SK-N-SH (cell line): ENCODE measurements around the gene SOCS7.

ENCODE experiments used
- EP300 ChIP-seq, 2 experiments: IDR thresholded peaks; 2 replicates each; pipeline versions ENCODE4 v1.4.0 to v1.6.1; 2012; ENCODE audit warnings: borderline replicate concordance in 1 of 2, low read depth in 1 of 2, low read length in 1 of 2
- FOXM1 ChIP-seq: IDR thresholded peaks from 2 replicates; pipeline ENCODE4 v1.4.0; 2012; ENCODE audit warnings: low read depth, mild to moderate bottlenecking
- GABPA ChIP-seq: IDR thresholded peaks from 2 replicates; pipeline ENCODE4 v1.4.0; 2012; ENCODE audit warnings: low read depth, mild to moderate bottlenecking
- POLR2AphosphoS5 ChIP-seq: IDR thresholded peaks from 2 replicates; pipeline ENCODE4 v1.6.1; 2012; ENCODE audit warnings: low read depth, low read length
- TAF1 ChIP-seq: IDR thresholded peaks from 2 replicates; pipeline ENCODE4 v1.6.1; 2012; ENCODE audit warnings: low read depth, mild to moderate bottlenecking, low read length, moderate library complexity, borderline replicate concordance
- YY1 ChIP-seq: IDR thresholded peaks from 2 replicates; pipeline ENCODE4 v1.4.0; 2012; ENCODE audit warnings: low read depth, mild to moderate bottlenecking
- TF ChIP-seq, protein P1 (sequence below): fragments of 200-600 bp; sonication (generic); IDR thresholded peaks from 2 replicates; pipeline ENCODE4 v1.6.1; 2017; ENCODE audit warnings: antibody characterized with exemption, mild to moderate bottlenecking, moderate library complexity
- TF ChIP-seq, protein P2 (sequence below): IDR thresholded peaks from 2 replicates; pipeline ENCODE4 v1.4.0; 2012; ENCODE audit warnings: low read depth

DNA sequence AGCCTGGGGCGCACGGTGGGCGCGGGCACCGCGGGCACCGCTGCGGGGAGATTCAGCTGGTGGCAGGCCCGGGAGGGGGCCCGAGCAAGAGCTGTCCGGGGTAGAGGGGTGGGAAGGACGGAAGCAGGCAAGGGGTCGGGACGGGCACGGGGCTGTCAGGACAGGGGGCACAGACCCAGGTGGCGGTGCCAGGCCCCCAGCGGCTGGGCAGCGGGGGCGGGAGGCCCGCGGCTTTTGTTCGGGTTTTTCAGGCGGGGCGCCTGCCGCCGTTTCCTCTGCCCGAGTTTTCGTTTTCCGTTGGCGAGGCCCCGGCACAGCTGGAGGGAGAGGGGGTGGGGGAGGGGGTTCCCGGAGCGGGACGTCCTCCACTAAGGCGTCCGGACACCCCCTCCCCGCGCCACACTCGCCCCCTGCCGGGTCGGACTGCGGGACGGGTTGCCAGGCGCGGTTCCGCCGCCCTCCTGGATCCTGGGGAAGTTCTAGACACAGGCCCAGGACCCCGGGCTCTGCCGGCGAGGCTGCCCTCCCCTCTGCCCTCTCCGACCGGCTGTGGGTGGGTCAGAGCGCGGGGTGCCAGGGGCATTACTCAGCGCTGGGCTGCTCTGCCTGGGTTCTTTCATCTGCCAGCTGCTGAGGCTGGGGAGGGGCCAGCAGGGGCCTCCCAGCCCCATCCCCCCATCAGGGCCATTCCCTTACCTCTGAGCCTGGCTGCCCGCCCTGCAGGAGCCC is 77.2 kb downstream of the SOCS7 start:
- TF ChIP-seq, protein P1, sequence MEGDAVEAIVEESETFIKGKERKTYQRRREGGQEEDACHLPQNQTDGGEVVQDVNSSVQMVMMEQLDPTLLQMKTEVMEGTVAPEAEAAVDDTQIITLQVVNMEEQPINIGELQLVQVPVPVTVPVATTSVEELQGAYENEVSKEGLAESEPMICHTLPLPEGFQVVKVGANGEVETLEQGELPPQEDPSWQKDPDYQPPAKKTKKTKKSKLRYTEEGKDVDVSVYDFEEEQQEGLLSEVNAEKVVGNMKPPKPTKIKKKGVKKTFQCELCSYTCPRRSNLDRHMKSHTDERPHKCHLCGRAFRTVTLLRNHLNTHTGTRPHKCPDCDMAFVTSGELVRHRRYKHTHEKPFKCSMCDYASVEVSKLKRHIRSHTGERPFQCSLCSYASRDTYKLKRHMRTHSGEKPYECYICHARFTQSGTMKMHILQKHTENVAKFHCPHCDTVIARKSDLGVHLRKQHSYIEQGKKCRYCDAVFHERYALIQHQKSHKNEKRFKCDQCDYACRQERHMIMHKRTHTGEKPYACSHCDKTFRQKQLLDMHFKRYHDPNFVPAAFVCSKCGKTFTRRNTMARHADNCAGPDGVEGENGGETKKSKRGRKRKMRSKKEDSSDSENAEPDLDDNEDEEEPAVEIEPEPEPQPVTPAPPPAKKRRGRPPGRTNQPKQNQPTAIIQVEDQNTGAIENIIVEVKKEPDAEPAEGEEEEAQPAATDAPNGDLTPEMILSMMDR, result no peak
- TF ChIP-seq, protein P2, sequence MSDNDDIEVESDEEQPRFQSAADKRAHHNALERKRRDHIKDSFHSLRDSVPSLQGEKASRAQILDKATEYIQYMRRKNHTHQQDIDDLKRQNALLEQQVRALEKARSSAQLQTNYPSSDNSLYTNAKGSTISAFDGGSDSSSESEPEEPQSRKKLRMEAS, result no peak
- no peak for TF ChIP-seq YY1
- no peak; the same call in 1 of the 2 replicates for TF ChIP-seq POLR2AphosphoS5
- 0 out of 2 replicates have a peak, but pooled peaks have one; percentile 33 for TF ChIP-seq TAF1
- no peak for TF ChIP-seq FOXM1
- no peak for TF ChIP-seq GABPA
- TF ChIP-seq EP300 (IDR thresholded peaks at IDR 0.05; ENCODE audit: borderline replicate concordance in 1 of 2, low read depth in 1 of 2, low read length in 1 of 2), result peak in 1 of 2 experiments; percentile 64; a peak in 1 of 4 replicates
